Placental pericyte (primary cell): ENCODE results near the gene PEA15. TPM values are rescaled to one million over a fixed set of nuclear protein-coding genes. Genes with fewer than 3 reads are reported as not detected.

Source experiments
- total RNA-seq: library from RNA; depleted of rRNA; stranded (reverse); fragments of >200 nt; gene quantifications from 2 replicates; pipeline ENCODE4 v1.2.3, GENCODE V29; 2012

PEA15 gene, protein sequence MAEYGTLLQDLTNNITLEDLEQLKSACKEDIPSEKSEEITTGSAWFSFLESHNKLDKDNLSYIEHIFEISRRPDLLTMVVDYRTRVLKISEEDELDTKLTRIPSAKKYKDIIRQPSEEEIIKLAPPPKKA
- total RNA-seq: 133 and 148 TPM in 2 replicates

DNA sequence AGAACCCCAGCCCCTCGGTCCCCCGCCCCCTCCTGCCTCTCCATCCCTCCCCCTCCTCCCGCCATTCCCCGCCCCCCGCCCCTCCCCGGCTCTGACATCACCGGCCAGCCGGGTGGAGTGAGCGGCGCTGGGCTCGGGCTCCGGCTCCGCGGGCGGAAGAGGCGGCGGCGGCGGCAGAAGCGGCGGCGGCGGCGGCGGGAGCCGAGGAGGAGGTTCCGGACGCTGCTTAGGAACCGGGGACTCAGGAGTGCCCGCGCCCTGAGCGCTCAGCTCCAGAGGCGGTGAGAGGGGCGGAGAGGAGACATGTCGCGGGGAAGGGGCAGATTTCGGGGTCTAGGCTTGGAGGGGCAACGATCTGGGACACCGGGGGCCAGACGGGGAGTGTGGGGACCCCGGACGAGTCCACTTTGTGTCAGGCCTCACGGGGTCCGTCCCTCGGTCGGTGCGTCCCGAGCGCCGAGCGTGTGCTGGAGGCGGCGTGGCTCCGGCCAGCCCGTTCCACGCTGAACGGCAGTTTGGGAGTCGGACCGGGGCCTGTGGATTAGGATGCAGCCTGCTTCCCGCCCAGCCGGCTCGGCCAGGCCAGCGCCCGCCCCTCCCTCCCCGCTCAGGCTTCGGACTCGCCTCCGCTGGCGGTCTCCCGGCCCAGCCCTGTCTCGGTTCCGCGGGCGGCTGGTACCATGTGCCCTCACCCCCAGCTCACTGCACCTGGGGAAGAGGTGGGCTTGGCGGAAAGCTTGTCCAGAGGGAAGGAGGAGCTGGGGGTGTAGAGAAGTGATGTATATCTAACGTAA lies at the start of gene PEA15:
Gene PEA15 (plus strand): TSS at position 143 of the 794 bp plus-strand sequence. CDS start 6,161 bp downstream, outside the sequence.

DNA sequence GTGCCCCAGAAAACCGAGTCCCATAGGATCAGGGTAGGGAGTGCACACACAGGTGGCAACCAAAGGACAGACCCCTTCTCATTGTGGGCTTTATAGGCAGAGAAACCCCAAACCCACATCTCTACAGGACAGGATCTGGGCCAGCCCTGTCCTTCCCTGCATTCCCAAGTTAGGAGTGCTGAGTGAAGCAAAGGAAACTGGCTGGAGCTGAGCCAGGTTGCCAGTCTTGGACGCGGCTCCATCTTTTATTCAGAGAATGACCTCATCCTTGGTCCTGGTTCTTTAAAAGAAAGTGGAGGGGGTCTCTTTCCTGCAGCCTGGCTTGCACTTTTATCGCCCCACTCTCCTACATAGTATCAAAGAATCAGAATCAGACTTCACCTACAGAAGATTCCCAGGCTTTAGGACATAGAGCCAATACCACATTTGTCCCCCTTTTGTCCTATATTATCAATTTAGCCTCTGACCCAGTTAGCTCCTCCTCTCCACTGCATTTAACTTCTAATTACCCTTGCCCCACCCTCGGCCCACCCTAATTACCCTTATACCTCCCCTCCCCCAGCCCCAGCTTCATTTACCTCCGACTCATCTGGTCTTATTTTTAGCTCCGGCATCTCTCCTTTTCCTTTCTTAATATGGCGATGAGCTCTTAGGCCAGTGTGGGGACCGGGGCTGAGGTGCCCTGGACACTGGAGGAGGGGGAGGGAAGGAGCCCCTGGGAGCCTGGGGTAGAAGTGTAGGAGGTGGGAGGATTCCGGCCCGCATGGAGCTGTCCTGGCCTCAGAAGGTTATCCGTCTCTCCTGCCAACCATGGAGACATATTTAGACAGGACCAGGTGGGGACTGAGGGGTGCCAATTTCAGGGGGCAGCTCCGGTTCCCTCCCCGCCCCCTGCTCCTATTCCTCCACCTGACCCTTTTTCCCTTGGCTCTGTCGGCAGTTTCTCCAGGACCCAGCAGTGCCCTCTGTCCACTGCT lies 15.2 kb upstream of the PEA15 start, which contains the start of gene CASQ1:
Gene CASQ1 (plus strand): TSS at position 927 of the 977 bp plus-strand sequence. CDS start 177 bp downstream, outside the sequence.

DNA sequence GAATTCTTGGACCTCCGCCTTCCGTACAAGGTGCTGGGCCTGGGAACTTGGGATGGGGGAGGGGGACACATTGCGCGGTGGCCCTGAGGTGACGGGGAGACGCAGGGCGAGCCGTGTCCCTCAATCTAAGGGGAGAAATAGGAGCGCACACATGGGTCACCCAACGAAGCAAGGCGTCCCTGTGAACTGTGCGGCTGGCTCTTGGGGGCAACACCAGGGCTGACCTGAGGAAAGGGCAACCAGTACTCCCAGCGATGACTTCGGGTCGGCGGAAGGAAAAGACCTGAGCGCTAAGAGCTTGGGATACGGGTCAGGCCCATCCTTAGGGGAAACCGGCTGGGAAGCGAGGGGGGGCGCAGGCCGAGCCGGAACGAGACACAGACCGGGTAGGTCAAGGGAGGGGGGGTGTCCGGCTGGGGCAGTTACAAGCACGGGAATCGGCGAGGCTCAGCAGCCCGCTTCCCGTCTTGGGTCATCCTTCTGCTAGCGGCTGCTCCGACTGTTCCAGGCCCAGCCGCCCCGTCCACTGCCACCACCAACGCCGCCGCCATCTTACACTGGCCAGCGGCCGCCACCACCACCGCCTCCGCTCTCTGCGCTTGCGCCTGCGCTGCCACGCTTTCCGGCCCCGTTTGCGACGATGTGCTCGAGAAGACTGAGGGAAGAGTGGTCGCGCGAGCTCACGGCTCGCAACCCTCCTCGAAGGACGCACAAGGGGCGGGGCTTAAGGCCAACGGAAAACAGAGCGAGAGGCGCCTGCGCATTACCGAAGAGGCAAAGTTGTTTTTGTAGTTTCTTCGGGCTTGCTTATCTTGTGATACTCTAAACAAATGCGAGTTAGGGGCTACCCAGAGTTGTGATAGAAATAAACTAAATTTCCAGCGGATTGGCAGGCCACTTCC lies 57.0 kb downstream of the PEA15 start, which contains the start of gene DCAF8:
Gene DCAF8 (minus strand): TSS at position 657 of the 902 bp plus-strand sequence. CDS start 18,541 bp downstream, outside the sequence.

Other genes with a start within 250 kb of the PEA15 start
- gene PIGM, start 173.4 kb upstream of the PEA15 start, total RNA-seq: 3.7 and 7.2 TPM in 2 replicates
- gene KCNJ10, start 135.2 kb upstream of the PEA15 start, total RNA-seq: not detected in 2 replicates
- not detected in 2 replicates for gene KCNJ9, start 123.8 kb upstream of the PEA15 start, total RNA-seq
- 18.6 and 24.9 TPM in 2 replicates for gene IGSF8, start 106.8 kb upstream of the PEA15 start, total RNA-seq
- gene ATP1A2, start 89.6 kb upstream of the PEA15 start, total RNA-seq: under 0.01 TPM in 1 of 2 replicates, not detected in the other
- not detected in 2 replicates for gene ATP1A4, start 53.8 kb upstream of the PEA15 start, total RNA-seq
- gene CASQ1, start 14.8 kb upstream of the PEA15 start, total RNA-seq: 0.14 TPM in 1 of 2 replicates, not detected in the other
- 76.8 and 76.9 TPM in 2 replicates for gene DCAF8, start 57.2 kb downstream of the PEA15 start, total RNA-seq
- gene PEX19, start 79.7 kb downstream of the PEA15 start, total RNA-seq: 24.9 and 48.8 TPM in 2 replicates
- 332 and 481 TPM in 2 replicates for gene COPA, start 137.9 kb downstream of the PEA15 start, total RNA-seq
- 99.5 and 153 TPM in 2 replicates for gene NCSTN, start 138.0 kb downstream of the PEA15 start, total RNA-seq
- under 0.01 and 0.14 TPM in 2 replicates for gene NHLH1, start 161.7 kb downstream of the PEA15 start, total RNA-seq
- gene VANGL2, start 195.2 kb downstream of the PEA15 start, total RNA-seq: not detected in 2 replicates